ENCODE measurements around the gene IFIT3. TPM values are rescaled to one million over a fixed set of nuclear protein-coding genes. Genes with fewer than 3 reads are reported as not detected.

IFIT3 gene, protein sequence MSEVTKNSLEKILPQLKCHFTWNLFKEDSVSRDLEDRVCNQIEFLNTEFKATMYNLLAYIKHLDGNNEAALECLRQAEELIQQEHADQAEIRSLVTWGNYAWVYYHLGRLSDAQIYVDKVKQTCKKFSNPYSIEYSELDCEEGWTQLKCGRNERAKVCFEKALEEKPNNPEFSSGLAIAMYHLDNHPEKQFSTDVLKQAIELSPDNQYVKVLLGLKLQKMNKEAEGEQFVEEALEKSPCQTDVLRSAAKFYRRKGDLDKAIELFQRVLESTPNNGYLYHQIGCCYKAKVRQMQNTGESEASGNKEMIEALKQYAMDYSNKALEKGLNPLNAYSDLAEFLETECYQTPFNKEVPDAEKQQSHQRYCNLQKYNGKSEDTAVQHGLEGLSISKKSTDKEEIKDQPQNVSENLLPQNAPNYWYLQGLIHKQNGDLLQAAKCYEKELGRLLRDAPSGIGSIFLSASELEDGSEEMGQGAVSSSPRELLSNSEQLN
- total RNA-seq = 10 to 100 TPM; 16.0 to 34.5 (median 27.0) TPM
- polyA plus RNA-seq = 10 to 100 TPM in 2 of 3 donors, 1 to 10 TPM in 1; 8.1 to 88.6 (median 14.9) TPM
- long read RNA-seq, donor 1, transcript IFIT3-202 (2 exons, 2,496 nt) = major isoform, 6 of 7 reads
- long read RNA-seq, donor 1, partial matches to known transcripts = 0 of 7 reads
- long read RNA-seq, donor 1, other reads (novel, unspliced or antisense) = 0 of 7 reads
- long read RNA-seq, donor 2, partial matches to known transcripts = 0 of 2 reads
- long read RNA-seq, donor 2, other reads (novel, unspliced or antisense) = 0 of 2 reads
- long read RNA-seq, donor 3, transcript IFIT3-202 (2 exons, 2,496 nt) = major isoform, 5 of 6 reads
- long read RNA-seq, donor 3, partial matches to known transcripts = 0 of 6 reads
- long read RNA-seq, donor 3, other reads (novel, unspliced or antisense) = 0 of 6 reads
- long read RNA-seq, donor 4, transcript IFIT3-201 (2 exons, 2,455 nt) = minor isoform, 8 of 37 reads
- long read RNA-seq, donor 4, transcript IFIT3-202 (2 exons, 2,496 nt) = major isoform, 24 of 37 reads
- long read RNA-seq, donor 4, partial matches to known transcripts = 0 of 37 reads
- long read RNA-seq, donor 4, other reads (novel, unspliced or antisense) = 5 of 37 reads
- long read RNA-seq, donor 5, transcript IFIT3-202 (2 exons, 2,496 nt) = major isoform, 46 of 60 reads
- long read RNA-seq, donor 5, transcript IFIT3-201 (2 exons, 2,455 nt) = minor isoform, 9 of 60 reads
- long read RNA-seq, donor 5, partial matches to known transcripts = 0 of 60 reads
- long read RNA-seq, donor 5, other reads (novel, unspliced or antisense) = 5 of 60 reads
- long read RNA-seq, donor 6, transcript IFIT3-202 (2 exons, 2,496 nt) = major isoform, 10 of 17 reads
- long read RNA-seq, donor 6, partial matches to known transcripts = 0 of 17 reads
- long read RNA-seq, donor 6, other reads (novel, unspliced or antisense) = 3 of 17 reads
- long read RNA-seq, donor 7, partial matches to known transcripts = 0 of 2 reads
- long read RNA-seq, donor 7, other reads (novel, unspliced or antisense) = 0 of 2 reads
- long read RNA-seq, donor 8, transcript IFIT3-202 (2 exons, 2,496 nt) = major isoform, 8 of 9 reads
- long read RNA-seq, donor 8, partial matches to known transcripts = 0 of 9 reads
- long read RNA-seq, donor 8, other reads (novel, unspliced or antisense) = 0 of 9 reads
- long read RNA-seq, donor 9, transcript IFIT3-202 (2 exons, 2,496 nt) = major isoform, 5 of 5 reads
- long read RNA-seq, donor 9, partial matches to known transcripts = 0 of 5 reads
- long read RNA-seq, donor 9, other reads (novel, unspliced or antisense) = 0 of 5 reads
- long read RNA-seq, donor 10, partial matches to known transcripts = 0 of 3 reads
- long read RNA-seq, donor 10, other reads (novel, unspliced or antisense) = 0 of 3 reads

DNA sequence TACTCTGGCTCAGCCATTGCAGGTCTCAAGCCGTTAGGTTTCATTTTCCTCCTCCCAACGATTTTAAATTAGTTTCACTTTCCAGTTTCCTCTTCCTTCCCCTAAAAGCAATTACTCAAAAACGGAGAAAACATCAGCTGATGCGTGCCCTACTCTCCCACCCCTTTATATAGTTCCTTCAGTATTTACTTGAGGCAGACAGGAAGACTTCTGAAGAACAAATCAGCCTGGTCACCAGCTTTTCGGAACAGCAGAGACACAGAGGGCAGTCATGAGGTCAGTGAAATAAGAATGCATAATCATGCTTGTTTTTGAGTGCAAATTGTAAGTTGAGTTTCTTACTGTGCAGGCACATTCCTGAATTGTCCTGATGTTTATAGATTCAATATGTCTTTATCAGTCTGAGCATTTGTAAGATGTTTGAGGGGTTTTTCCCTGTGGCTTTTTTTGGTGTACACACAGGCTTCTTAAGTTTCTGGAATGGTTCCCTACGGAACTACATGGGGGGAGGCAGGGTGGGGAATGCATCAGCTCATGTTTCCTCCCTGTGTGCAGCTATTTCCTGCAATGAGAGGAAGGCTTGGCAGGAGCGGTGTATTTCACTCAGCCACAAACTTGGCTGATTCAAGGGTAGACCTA lies at the start of gene IFIT3:
Gene IFIT3 (plus strand): TSS at position 195 of the 639 bp plus-strand sequence. CDS start 77 bp downstream, at position 272.
- TF ChIP-seq POLR2A (IDR thresholded peaks at IDR 0.05) = peak in 1 of 2 donors; percentile 69
- TF ChIP-seq, protein P1, sequence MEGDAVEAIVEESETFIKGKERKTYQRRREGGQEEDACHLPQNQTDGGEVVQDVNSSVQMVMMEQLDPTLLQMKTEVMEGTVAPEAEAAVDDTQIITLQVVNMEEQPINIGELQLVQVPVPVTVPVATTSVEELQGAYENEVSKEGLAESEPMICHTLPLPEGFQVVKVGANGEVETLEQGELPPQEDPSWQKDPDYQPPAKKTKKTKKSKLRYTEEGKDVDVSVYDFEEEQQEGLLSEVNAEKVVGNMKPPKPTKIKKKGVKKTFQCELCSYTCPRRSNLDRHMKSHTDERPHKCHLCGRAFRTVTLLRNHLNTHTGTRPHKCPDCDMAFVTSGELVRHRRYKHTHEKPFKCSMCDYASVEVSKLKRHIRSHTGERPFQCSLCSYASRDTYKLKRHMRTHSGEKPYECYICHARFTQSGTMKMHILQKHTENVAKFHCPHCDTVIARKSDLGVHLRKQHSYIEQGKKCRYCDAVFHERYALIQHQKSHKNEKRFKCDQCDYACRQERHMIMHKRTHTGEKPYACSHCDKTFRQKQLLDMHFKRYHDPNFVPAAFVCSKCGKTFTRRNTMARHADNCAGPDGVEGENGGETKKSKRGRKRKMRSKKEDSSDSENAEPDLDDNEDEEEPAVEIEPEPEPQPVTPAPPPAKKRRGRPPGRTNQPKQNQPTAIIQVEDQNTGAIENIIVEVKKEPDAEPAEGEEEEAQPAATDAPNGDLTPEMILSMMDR (IDR thresholded peaks at IDR 0.05) = peak in 1 of 6 experiments; percentile 17
- 1 to 3% (median 2%) methylated on average over 7 of the region's 7 CpGs for WGBS, 4 donors
- peak within 1 kb of the TSS in 3 of 4 donors; percentile 8 to 59 (median 8) for H3K4me3 ChIP-seq

DNA sequence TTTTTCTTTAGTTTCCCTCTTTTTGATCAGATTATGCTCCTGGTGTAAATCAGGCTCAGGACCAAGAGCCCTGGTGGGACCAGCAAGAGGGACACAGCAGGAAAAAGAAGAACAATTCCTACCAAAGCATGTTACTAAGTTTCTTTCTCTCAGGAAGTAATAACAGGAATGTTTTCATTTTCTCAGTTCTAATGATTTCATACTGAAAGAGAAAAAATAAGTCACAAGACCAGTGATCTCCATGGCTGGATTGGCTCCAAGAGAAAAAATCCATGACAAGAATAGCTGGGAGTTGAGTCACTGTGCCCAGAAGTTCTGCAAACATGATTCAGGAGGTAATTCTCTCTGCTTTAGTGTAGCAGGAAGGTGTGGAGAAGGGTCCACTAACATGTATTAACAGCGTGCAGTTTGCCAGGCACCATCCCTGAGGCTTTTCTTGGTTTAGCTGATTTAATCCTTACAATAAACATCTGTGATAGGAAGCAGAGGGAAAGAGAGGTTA lies 49.7 kb upstream of the IFIT3 start:
- DNase-seq = peak; percentile 73 to 90 (median 87)
- Histone ChIP-seq H3K36me3 (replicated peaks in 1 of 2) (no peaks in the 10 kb centered on the region), H3K9me3 (replicated peaks in 1 of 3) (no peaks in the 10 kb centered on the region), H3K4me1 (replicated peaks in 1 of 2) (peaks cover 32 to 54% of the 10 kb centered on the region in 2 donors), H3K4me3 (peak overlapping the region in 1 of 4 donors; percentile 4), H3K27ac (peak overlapping the region; percentile 78 to 95 (median 85)), H3K27me3 (no peaks in the 10 kb centered on the region)
- peak in 1 of 2 donors; percentile 89 for TF ChIP-seq POLR2A (IDR thresholded peaks at IDR 0.05)
- TF ChIP-seq, protein P1 (IDR thresholded peaks at IDR 0.05) = no peak
- intact Hi-C loops (cut with DNase I) = no loop called here
- WGBS, 4 donors = 6 to 28% (median 13%) methylated on average over 1 of the region's 1 CpG

More for the DNA sequence above, at the start of gene IFIT3:
- no peaks in the 10 kb centered on the region for H3K9me3 ChIP-seq (replicated peaks in 1 of 3)
- DNase-seq = peak; percentile 56 to 87 (median 75)
- peaks cover 33 to 37% of the 10 kb centered on the region in 2 donors for H3K4me1 ChIP-seq (replicated peaks in 1 of 2)
- no peaks in the 10 kb centered on the region for H3K36me3 ChIP-seq (replicated peaks in 1 of 2)
- intact Hi-C loops (cut with DNase I) = no loop called here
- peak within 1 kb of the TSS; percentile 71 to 92 (median 84) for H3K27ac ChIP-seq
- no peaks in the 10 kb centered on the region for H3K27me3 ChIP-seq

DNA sequence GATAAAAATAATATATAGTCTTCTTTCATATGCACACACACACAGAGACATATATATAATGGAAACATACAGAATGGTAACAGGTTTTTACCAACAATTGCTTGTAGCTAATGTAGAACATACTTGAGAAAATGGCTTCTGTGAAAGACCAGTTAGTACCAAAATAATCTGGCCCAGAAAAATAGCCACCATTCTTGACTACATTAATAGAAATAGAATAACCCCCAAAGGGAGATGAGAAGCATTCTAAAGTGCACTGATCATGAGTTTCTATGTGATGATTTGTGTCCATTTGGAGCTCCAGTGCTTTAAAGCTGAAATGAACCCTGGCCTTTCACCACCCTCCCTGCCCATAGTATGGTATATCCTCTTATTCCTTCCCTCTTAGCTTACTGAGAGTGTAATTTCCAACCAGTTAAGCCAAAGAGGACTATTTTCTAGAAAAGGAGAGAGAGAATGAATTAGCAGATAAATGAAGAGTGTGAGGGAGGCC lies 48.9 kb upstream of the IFIT3 start:
- no peak for TF ChIP-seq POLR2A (IDR thresholded peaks at IDR 0.05)
- TF ChIP-seq, protein P1 (IDR thresholded peaks at IDR 0.05) = no peak
- Histone ChIP-seq H3K27me3 (no peaks in the 10 kb centered on the region), H3K9me3 (replicated peaks in 1 of 3) (no peaks in the 10 kb centered on the region), H3K4me1 (replicated peaks in 1 of 2) (peaks cover 41 to 62% of the 10 kb centered on the region in 2 donors), H3K36me3 (replicated peaks in 1 of 2) (no peaks in the 10 kb centered on the region), H3K27ac (peak overlapping the region; percentile 9 to 95 (median 74)), H3K4me3 (no peak overlapping the region)
- no peak for DNase-seq
- intact Hi-C loops (cut with DNase I) = no loop called here
